HepG2 (cell line): ENCODE measurements around the gene EGFLAM. TPM values are rescaled to one million over a fixed set of nuclear protein-coding genes. Genes with fewer than 3 reads are reported as not detected.

ENCODE experiments used
- ATAC-seq: fragments of 200-7000 bp; cut with Tn5 transposase; 3 replicates; pipeline ENCODE4 v1.9.1; 2020; ENCODE audit warnings: mild to moderate bottlenecking, moderate library complexity
- BruUV-seq: library from RNA; stranded (reverse); fragments of 400-500 nt; replicated peaks from 2 replicates; lab custom pipeline; 2021; lab: Mats Ljungman, UMichigan
- CTCF ChIA-PET: fragments of 300-600 bp; formaldehyde crosslinking; extraction: SDS; loops from one replicate; lab custom pipeline; 2021; ENCODE audit warnings: low total read pairs, inconsistent platforms, low intra/inter-chr PET ratio; lab: Yijun Ruan, JAX
- POLR2A ChIA-PET: fragments of 350-600 bp; sonication (Branson Sonifier 250); formaldehyde crosslinking; loops from one replicate; lab custom pipeline; 2020; ENCODE audit warnings: antibody characterized with exemption, inconsistent platforms; lab: Yijun Ruan, JAX
- DNase-seq: peaks from one replicate; pipeline ENCODE4 v3.0.0-alpha.2; 2015; ENCODE audit warnings: low spot score
- FAIRE-seq: peaks from 3 replicates; lab custom pipeline; 2011; peaks lifted over from hg19 to GRCh38; lab: Jason Lieb, UNC
- H2AFZ ChIP-seq: one replicate; pipeline ENCODE4 v1.6.1; 2011; ENCODE audit warnings: low read length, inconsistent platforms
- H3K27ac ChIP-seq: fragments of 300-600 bp; 3 replicates; pipeline ENCODE4 v1.8.0; 2011; ENCODE audit warnings: mixed run types, mild to moderate bottlenecking, mixed read lengths, low read length, inconsistent platforms; ENCODE audit not compliant: insufficient read depth; ENCODE audit errors: extremely low read length
- H3K27me3 ChIP-seq, 2 experiments: fragments of 200-600 bp in 1 of 2; 2 replicates in 1 of 2; 3 replicates in 1 of 2; pipeline versions ENCODE4 v1.6.0 to v1.8.0; 2011; ENCODE audit warnings: low read length in 2 of 2, mild to moderate bottlenecking in 2 of 2, moderate library complexity in 2 of 2, inconsistent platforms in 1 of 2; ENCODE audit not compliant: insufficient read depth in 2 of 2, control insufficient read depth in 1 of 2
- H3K36me3 ChIP-seq, 2 experiments: fragments of 200-600 bp in 1 of 2; replicated peaks in 1 of 2; 2 replicates in 1 of 2; 3 replicates in 1 of 2; pipeline versions ENCODE4 v1.5.1 to v1.8.0; 2011; ENCODE audit warnings: low read length in 2 of 2, inconsistent platforms in 1 of 2; ENCODE audit not compliant: insufficient read depth in 2 of 2, control insufficient read depth in 1 of 2
- H3K4me1 ChIP-seq: 2 replicates; pipeline ENCODE4 v1.5.1; 2012; ENCODE audit warnings: low read length, inconsistent platforms; ENCODE audit not compliant: insufficient read depth
- H3K4me2 ChIP-seq: 2 replicates; pipeline ENCODE4 v1.6.0; 2011; ENCODE audit warnings: low read depth, low read length, inconsistent platforms
- H3K4me3 ChIP-seq, 3 experiments: fragments of 200-600 bp in 1 of 3; sonication (generic), shearing (Covaris generic) in 1 of 3; replicated peaks in 1 of 3; 2 replicates each; pipeline ENCODE4 v1.5.1; 2011 to 2016; ENCODE audit warnings: low read length in 3 of 3, inconsistent platforms in 2 of 3, low read depth in 2 of 3, mild to moderate bottlenecking in 2 of 3, control low read depth in 1 of 3, mixed read lengths in 1 of 3; ENCODE audit not compliant: insufficient read depth in 1 of 3
- H3K79me2 ChIP-seq: one replicate; pipeline ENCODE4 v1.6.1; 2011; ENCODE audit warnings: low read length, inconsistent platforms; ENCODE audit not compliant: insufficient read depth
- H3K9ac ChIP-seq: 2 replicates; pipeline ENCODE4 v1.6.0; 2011; ENCODE audit warnings: mild to moderate bottlenecking, low read depth, low read length, inconsistent platforms; ENCODE audit not compliant: insufficient read depth
- H3K9me3 ChIP-seq: 2 replicates; pipeline ENCODE4 v1.5.1; 2012; ENCODE audit warnings: mild to moderate bottlenecking, low read length
- H4K20me1 ChIP-seq: 2 replicates; pipeline ENCODE4 v1.6.0; 2011; ENCODE audit warnings: inconsistent platforms, mild to moderate bottlenecking, low read length, moderate library complexity; ENCODE audit not compliant: insufficient read depth
- CEBPB ChIP-seq: IDR thresholded peaks from 2 replicates; pipeline ENCODE4 v1.6.1; 2011; ENCODE audit warnings: low read depth, low read length, improper control_type of control experiment, borderline replicate concordance
- RAD21 ChIP-seq: fragments of 450-650 bp; formaldehyde crosslinking; IDR thresholded peaks from 2 replicates; pipeline ENCODE4 v1.5.0; 2020; ENCODE audit warnings: mild to moderate bottlenecking
- RFX5 ChIP-seq: IDR thresholded peaks from 2 replicates; pipeline ENCODE4 v1.6.1; 2011; ENCODE audit warnings: low read depth, low read length, improper control_type of control experiment
- SMC3 ChIP-seq: IDR thresholded peaks from 2 replicates; pipeline ENCODE4 v1.6.1; 2011; ENCODE audit warnings: low read length, improper control_type of control experiment
- STAG1 ChIP-seq: sonication (generic); formaldehyde crosslinking; IDR thresholded peaks from 2 replicates; pipeline ENCODE4 v1.4.0; 2020; ENCODE audit warnings: missing genetic modification reagents
- WGBS: methylation state at CpG from one replicate; pipeline ENCODE4 v1.1.6; 2017; ENCODE audit warnings: low lambda C conversion rate; 5-methylcytosine and 5-hydroxymethylcytosine counted together
- in situ Hi-C: cut with HindIII; loops from 2 replicates; pipeline ENCODE4 v1.10.0; 2017; ENCODE audit warnings: low pct_unique_long_range_greater_than_20kb; ENCODE audit not compliant: extremely low pct_ligation_motif_present
- intact Hi-C: fragments of 100-400 bp; cut with micrococcal nuclease; formaldehyde crosslinking; loops from one replicate; pipeline ENCODE4 v1.10.0; 2022; ENCODE audit not compliant: unreplicated experiment
- polyA plus RNA-seq, 8 experiments: library from polyadenylated mRNA; depleted of rRNA in 3 of 8; stranded (reverse) in 7 of 8; unstranded in 1 of 8; fragments of >200 nt; fragmentation: Illumina TruSeq in 4 of 8; extraction: Trizol in 4 of 8; gene quantifications; 2 replicates each; pipeline versions ENCODE4 v1.2.1 to v1.2.3, GENCODE V29; 2011 to 2016; ENCODE audit warnings: low read depth in 4 of 8, missing spikeins in 1 of 8, mixed read lengths in 1 of 8; ENCODE audit not compliant: insufficient read depth in 1 of 8
- total RNA-seq, 5 experiments: library from RNA; depleted of rRNA; stranded (reverse); fragments of >200 nt; fragmentation: Illumina TruSeq; extraction: Trizol; gene quantifications; 2 replicates each; pipeline ENCODE4 v1.2.3, GENCODE V29; 2016; ENCODE audit warnings: low read depth in 1 of 5
- TF ChIP-seq, protein P1 (sequence below), 2 experiments: fragments of 450-650 bp in 1 of 2; sonication (generic) in 1 of 2; formaldehyde crosslinking in 1 of 2; IDR thresholded peaks; 2 replicates each; pipeline versions ENCODE4 v1.6.1 to v1.8.0; 2016 to 2022; ENCODE audit warnings: antibody characterized with exemption in 1 of 2, mild to moderate bottlenecking in 1 of 2, missing genetic modification reagents in 1 of 2
- TF ChIP-seq, protein P2 (sequence below): sonication (generic); formaldehyde crosslinking; IDR thresholded peaks from 2 replicates; pipeline ENCODE4 v1.5.0; 2020; ENCODE audit warnings: mild to moderate bottlenecking, missing genetic modification reagents, moderate library complexity
- TF ChIP-seq, protein P3 (sequence below): sonication (generic); formaldehyde crosslinking; conservative IDR thresholded peaks from 2 replicates; pipeline ENCODE4 v1.8.1; 2023; ENCODE audit warnings: missing genetic modification reagents

The EGFLAM gene
- total and polyA plus RNA-seq, 2 of the 13 experiments (the other 11 are each of a cell fraction or from before 2014, with no cell fraction given): not detected

DNA sequence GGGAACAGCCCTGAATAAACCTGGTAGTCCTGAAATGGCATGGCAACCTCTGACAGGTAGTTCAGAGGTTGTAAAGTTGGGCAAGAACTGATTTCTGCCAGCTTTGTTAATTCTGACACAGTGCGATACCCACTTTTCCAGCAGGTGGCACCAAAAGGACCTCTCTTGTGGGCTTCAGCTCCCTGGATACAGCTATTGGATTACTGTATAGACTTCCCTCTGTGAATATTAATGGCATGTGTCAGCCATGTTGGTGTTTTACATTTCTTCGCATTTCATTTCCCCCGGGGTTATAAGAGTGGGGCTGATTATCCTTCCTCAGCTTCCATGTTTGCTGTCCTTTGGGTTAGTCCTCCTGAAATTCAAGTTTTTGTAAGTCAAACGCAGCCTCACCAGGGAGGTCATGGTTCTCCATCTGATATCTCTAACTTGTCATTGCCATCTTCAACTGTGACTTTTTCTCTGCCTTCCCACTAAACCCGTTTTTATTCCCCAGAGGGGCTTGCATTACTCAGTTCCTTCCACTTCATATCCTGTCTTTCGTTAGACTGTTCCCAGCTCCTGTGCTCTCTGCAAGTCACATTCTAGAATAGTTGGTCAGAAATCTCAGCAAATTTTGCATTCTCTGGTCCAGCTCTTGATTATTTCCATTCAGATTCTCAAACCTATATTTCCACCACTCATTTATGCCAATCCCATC is 162.5 kb downstream of the EGFLAM start:
- no peak overlapping the region for H3K9ac ChIP-seq
- no peaks in the 10 kb centered on the region for H3K36me3 ChIP-seq
- peak; percentile 54 for DNase-seq
- no peak overlapping the region for H3K4me2 ChIP-seq
- WGBS: 28% methylated on average over 6 of the region's 6 CpGs
- no peaks in the 10 kb centered on the region for H4K20me1 ChIP-seq
- ATAC-seq: peak; percentile 95
- TF ChIP-seq RFX5 (peak; percentile 89), SMC3 (peak; percentile 86), STAG1 (CRISPR knock-in tag) (peak; percentile 78), RAD21 (peak; percentile 43; the same call in 1 of the 2 replicates), CEBPB (peak; percentile 55; the same call in 1 of the 2 replicates)
- TF ChIP-seq, protein P1, sequence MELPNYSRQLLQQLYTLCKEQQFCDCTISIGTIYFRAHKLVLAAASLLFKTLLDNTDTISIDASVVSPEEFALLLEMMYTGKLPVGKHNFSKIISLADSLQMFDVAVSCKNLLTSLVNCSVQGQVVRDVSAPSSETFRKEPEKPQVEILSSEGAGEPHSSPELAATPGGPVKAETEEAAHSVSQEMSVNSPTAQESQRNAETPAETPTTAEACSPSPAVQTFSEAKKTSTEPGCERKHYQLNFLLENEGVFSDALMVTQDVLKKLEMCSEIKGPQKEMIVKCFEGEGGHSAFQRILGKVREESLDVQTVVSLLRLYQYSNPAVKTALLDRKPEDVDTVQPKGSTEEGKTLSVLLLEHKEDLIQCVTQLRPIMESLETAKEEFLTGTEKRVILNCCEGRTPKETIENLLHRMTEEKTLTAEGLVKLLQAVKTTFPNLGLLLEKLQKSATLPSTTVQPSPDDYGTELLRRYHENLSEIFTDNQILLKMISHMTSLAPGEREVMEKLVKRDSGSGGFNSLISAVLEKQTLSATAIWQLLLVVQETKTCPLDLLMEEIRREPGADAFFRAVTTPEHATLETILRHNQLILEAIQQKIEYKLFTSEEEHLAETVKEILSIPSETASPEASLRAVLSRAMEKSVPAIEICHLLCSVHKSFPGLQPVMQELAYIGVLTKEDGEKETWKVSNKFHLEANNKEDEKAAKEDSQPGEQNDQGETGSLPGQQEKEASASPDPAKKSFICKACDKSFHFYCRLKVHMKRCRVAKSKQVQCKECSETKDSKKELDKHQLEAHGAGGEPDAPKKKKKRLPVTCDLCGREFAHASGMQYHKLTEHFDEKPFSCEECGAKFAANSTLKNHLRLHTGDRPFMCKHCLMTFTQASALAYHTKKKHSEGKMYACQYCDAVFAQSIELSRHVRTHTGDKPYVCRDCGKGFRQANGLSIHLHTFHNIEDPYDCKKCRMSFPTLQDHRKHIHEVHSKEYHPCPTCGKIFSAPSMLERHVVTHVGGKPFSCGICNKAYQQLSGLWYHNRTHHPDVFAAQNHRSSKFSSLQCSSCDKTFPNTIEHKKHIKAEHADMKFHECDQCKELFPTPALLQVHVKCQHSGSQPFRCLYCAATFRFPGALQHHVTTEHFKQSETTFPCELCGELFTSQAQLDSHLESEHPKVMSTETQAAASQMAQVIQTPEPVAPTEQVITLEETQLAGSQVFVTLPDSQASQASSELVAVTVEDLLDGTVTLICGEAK (IDR thresholded peaks at IDR 0.05): no peak
- TF ChIP-seq, protein P1 (CRISPR knock-in tag; IDR thresholded peaks at IDR 0.05): no peak
- TF ChIP-seq, protein P2, sequence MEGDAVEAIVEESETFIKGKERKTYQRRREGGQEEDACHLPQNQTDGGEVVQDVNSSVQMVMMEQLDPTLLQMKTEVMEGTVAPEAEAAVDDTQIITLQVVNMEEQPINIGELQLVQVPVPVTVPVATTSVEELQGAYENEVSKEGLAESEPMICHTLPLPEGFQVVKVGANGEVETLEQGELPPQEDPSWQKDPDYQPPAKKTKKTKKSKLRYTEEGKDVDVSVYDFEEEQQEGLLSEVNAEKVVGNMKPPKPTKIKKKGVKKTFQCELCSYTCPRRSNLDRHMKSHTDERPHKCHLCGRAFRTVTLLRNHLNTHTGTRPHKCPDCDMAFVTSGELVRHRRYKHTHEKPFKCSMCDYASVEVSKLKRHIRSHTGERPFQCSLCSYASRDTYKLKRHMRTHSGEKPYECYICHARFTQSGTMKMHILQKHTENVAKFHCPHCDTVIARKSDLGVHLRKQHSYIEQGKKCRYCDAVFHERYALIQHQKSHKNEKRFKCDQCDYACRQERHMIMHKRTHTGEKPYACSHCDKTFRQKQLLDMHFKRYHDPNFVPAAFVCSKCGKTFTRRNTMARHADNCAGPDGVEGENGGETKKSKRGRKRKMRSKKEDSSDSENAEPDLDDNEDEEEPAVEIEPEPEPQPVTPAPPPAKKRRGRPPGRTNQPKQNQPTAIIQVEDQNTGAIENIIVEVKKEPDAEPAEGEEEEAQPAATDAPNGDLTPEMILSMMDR (CRISPR knock-in tag): peak; percentile 76
- TF ChIP-seq, protein P3, sequence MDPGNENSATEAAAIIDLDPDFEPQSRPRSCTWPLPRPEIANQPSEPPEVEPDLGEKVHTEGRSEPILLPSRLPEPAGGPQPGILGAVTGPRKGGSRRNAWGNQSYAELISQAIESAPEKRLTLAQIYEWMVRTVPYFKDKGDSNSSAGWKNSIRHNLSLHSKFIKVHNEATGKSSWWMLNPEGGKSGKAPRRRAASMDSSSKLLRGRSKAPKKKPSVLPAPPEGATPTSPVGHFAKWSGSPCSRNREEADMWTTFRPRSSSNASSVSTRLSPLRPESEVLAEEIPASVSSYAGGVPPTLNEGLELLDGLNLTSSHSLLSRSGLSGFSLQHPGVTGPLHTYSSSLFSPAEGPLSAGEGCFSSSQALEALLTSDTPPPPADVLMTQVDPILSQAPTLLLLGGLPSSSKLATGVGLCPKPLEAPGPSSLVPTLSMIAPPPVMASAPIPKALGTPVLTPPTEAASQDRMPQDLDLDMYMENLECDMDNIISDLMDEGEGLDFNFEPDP (CRISPR knock-in tag): no peak
- TF ChIP-seq, all 625 proteins: peak for 6
- Histone ChIP-seq H3K79me2 (no peaks in the 10 kb centered on the region), H3K4me3 (no peak overlapping the region), H3K9me3 (no peaks in the 10 kb centered on the region), H3K27me3 (peaks cover 3 to 7% of the 10 kb centered on the region in 2 experiments; a peak in 3 of 5 replicates), H3K27ac (no peak overlapping the region), H2AFZ (no peak overlapping the region), H3K4me1 (no peaks in the 10 kb centered on the region)
- peak; percentile 74 for FAIRE-seq
- no TSS peak for BruUV-seq
- in situ Hi-C loops (no loop called here), intact Hi-C loops (loop anchor here (1.0 kb wide), 2 partner anchors 389 to 392 kb away; no protein-coding TSS in a partner anchor)
- CTCF ChIA-PET: interaction anchor here (1.5 to 1.7 kb wide), 2 partner anchors 246 to 389 kb away, joined by 5 to 29 read pairs; no protein-coding TSS in a partner anchor
- POLR2A ChIA-PET: no interaction called here
